Measurements from ENCODE around the gene R3HDM4.

DNA sequence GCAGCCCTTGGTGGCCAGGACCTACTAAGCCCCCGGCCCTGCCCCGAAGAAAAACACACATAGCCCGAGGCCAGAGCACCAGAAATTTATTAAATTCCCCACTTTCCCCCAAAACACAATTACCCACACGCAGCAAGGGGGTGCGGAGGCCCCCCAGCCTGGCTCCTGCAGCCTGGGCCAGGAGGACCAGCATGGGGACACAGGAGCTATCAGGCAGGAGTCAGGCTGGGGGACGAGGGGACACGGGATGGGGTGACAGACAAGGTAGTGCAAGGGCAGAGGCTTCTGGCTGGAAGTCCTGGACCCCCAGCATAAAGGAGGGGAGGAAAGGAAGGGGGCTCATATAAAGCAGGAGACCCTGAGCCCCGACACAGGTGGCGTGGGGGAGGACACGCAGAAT lies 16.6 kb downstream of the R3HDM4 start:
- TF ChIP-seq, protein P1, sequence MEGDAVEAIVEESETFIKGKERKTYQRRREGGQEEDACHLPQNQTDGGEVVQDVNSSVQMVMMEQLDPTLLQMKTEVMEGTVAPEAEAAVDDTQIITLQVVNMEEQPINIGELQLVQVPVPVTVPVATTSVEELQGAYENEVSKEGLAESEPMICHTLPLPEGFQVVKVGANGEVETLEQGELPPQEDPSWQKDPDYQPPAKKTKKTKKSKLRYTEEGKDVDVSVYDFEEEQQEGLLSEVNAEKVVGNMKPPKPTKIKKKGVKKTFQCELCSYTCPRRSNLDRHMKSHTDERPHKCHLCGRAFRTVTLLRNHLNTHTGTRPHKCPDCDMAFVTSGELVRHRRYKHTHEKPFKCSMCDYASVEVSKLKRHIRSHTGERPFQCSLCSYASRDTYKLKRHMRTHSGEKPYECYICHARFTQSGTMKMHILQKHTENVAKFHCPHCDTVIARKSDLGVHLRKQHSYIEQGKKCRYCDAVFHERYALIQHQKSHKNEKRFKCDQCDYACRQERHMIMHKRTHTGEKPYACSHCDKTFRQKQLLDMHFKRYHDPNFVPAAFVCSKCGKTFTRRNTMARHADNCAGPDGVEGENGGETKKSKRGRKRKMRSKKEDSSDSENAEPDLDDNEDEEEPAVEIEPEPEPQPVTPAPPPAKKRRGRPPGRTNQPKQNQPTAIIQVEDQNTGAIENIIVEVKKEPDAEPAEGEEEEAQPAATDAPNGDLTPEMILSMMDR (IDR thresholded peaks at IDR 0.05; ENCODE audit: extremely low read depth in 1 of 2, insufficient read depth in 1 of 2, low read depth in 1 of 2, low read length in 2 of 2), result no peak
- TF ChIP-seq POLR2AphosphoS5 (IDR thresholded peaks at IDR 0.05; ENCODE audit: insufficient read depth, low read depth, low read length), result no peak

Data from endothelial cell of umbilical vein (primary cell).